AG04449 (cell line): Measurements from ENCODE around the gene C1QL2.

Source experiments
- CTCF ChIA-PET: fragments of 350-600 bp; formaldehyde crosslinking; extraction: SDS; loops from one replicate; lab custom pipeline; 2021; ENCODE audit warnings: antibody characterized with exemption; lab: Yijun Ruan, JAX
- POLR2A ChIA-PET: fragments of 400-600, 350-600 bp; formaldehyde crosslinking; extraction: SDS; loops from one replicate; lab custom pipeline; 2020; ENCODE audit warnings: antibody characterized with exemption, inconsistent platforms; lab: Yijun Ruan, JAX
- DNase-seq: peaks from one replicate; pipeline ENCODE4 v3.0.0-alpha.2; 2010; ENCODE audit warnings: low read depth, low spot score
- H3K4me3 ChIP-seq: 2 replicates; pipeline ENCODE4 v1.5.1; 2011; ENCODE audit warnings: low read depth, mild to moderate bottlenecking, control low read depth, low read length
- TF ChIP-seq, protein P1 (sequence below): IDR thresholded peaks from one replicate; pipeline ENCODE4 v1.5.1; 2011; ENCODE audit warnings: mild to moderate bottlenecking, moderate library complexity, low read length, control low read depth, inconsistent platforms; ENCODE audit not compliant: insufficient read depth; ENCODE audit errors: missing control alignments

Gene C1QL2

DNA sequence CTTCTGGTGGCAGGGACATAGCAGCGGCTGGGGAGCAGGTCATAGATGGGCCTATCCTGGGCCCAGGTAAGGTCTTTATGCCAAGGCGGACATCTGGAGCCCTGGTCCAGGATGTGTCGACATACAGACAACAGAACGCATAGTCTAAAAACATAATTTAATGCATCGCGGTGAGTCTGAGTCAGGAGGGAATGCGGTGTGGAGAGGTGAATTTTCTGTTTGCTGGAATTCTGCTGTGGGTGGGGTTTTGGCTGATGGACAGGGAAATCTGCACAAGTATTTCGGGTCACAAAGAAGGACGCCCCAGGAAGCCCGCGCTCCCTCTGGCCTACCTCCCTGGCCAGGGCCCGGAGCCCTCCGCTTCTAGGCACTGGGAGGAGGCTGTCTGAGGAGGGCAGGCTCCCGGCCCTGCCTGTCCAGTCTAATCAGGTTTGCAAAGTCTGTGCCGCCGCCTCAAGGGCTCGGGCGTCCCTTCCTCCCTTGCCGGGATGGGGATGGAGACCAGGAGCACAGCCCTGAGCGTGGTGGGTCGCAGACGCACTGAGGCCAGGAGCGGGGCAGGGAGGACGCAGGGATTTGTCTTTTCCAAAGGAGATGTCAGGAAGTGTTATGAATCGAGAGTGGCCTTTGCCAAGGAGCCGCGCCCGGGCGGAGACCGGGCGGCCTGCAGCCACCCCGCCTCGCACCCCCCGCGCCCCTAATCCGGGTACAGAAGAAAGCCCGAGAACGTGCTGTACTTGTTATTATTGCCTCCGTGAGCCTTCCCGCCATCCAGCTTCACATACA lies 2.3 kb downstream of the C1QL2 start:
- CTCF ChIA-PET = no interaction called here
- DNase-seq = no peak
- TF ChIP-seq, protein P1, sequence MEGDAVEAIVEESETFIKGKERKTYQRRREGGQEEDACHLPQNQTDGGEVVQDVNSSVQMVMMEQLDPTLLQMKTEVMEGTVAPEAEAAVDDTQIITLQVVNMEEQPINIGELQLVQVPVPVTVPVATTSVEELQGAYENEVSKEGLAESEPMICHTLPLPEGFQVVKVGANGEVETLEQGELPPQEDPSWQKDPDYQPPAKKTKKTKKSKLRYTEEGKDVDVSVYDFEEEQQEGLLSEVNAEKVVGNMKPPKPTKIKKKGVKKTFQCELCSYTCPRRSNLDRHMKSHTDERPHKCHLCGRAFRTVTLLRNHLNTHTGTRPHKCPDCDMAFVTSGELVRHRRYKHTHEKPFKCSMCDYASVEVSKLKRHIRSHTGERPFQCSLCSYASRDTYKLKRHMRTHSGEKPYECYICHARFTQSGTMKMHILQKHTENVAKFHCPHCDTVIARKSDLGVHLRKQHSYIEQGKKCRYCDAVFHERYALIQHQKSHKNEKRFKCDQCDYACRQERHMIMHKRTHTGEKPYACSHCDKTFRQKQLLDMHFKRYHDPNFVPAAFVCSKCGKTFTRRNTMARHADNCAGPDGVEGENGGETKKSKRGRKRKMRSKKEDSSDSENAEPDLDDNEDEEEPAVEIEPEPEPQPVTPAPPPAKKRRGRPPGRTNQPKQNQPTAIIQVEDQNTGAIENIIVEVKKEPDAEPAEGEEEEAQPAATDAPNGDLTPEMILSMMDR = no peak
- POLR2A ChIA-PET = no interaction called here
- H3K4me3 ChIP-seq = no peak overlapping the region

GRCh38 chr2:119155633-119156032 lies 2.9 kb downstream of the C1QL2 start:
- POLR2A ChIA-PET = no interaction called here
- TF ChIP-seq, protein P1 = no peak
- CTCF ChIA-PET = no interaction called here
- no peak overlapping the region for H3K4me3 ChIP-seq
- no peak for DNase-seq

- TF ChIP-seq, protein P1 = no peak
- POLR2A ChIA-PET = no interaction called here
- CTCF ChIA-PET = no interaction called here
- no peak overlapping the region for H3K4me3 ChIP-seq
- DNase-seq = no peak
Observed at GRCh38 chr2:119154076-119154475, 4.5 kb downstream of the C1QL2 start.

DNA sequence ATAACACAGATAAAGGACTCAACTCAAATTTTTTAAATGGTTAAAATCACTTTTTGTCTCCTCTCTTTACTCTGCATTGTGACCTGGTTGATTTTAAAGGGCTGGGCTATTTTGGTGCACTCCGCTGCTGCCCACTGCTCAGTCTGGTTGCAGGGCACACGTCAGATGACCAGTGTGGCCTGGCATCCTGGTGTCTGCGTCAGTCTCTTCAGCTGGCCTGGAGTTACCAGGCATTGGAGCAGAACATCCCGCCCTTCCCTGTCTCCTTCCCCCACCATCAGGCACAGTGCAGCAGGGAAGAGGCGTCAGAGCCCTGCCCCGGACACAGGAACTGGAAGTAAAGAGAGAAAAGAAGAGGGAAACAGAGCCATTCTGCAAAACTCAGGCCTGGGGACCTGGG lies 8.9 kb downstream of the C1QL2 start:
- no peak for DNase-seq
- ChIA-PET POLR2A (no interaction called here), CTCF (no interaction called here)
- TF ChIP-seq, protein P1 = no peak
- no peak overlapping the region for H3K4me3 ChIP-seq

GRCh38 chr2:119147776-119148715 lies 10.5 kb downstream of the C1QL2 start:
- no peak for DNase-seq
- ChIA-PET CTCF (no interaction called here), POLR2A (no interaction called here)

More at GRCh38 chr2:119147776-119148715, 10.5 kb downstream of the C1QL2 start:
- H3K4me3 ChIP-seq = no peak overlapping the region
- TF ChIP-seq, protein P1 = no peak
